GM19467 (cell line): ENCODE results near the gene STARD13.

ENCODE experiments used
- ATAC-seq: cut with Tn5 transposase; IDR thresholded peaks from one replicate; pipeline ENCODE4 v1.9.1; 2021; ENCODE audit warnings: mild to moderate bottlenecking, moderate library complexity; ENCODE audit not compliant: unreplicated experiment

Gene STARD13

DNA sequence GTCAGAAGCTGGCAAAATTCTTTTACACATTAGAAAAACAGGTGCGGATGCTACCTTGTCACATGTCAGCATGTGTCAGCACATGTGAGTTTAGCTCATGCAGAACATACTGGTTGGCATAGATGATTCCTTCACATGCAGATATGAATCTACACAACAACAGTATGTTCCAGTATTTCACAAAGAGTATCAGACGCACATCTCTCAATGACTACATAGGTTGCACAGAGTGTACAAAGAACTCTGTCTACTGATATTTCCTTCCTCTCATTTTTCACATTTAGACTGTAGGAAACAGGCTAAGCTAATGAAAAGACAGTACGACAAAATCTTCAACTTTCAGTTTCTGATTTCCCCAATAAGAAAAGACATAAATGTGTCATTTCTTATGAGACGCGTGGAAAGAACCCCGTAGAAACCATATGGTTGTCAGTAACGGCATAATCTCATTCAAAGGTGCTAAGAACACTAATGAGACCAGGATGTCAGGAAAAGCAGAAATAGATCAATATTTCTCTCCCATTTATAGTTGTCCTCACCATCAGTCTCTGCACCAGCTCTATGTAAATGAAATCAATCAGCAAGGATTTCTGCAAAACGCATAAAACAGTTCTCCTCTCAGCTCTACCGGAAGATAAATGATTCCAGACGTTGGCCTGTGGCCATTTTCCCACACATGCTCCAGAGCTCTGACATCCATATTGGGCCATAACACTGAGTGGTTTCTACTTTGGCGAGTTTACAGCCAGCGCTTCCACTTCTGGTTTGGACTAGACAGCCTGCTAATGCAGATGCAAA lies 81.2 kb downstream of the STARD13 start:
- ATAC-seq, result no peak

DNA sequence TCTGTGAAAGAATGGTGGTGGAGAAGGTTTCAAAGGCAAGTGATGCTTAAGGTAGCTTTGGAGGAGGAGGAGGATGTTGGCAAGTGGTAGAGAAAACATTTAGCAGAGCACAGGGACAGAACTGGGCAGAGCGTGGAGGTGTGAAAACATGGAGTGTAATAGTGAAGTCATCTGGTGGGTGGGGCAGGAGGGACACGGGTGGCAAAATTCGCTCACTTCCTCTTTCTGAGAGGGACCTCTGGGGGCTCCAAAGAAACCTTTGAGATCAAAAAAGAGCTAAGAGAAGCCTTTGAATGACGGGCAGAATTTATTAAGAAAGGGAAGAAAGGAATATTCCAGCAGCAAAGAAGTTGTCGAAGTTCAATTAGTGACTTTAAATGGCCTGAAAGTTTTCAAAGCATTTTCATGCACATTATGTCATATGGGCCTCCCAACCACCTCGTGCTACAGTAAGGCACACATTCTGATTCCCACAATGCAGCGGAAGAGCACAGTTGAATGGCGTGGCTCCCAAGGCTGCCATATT lies 82.8 kb downstream of the STARD13 start:
- no peak for ATAC-seq

DNA sequence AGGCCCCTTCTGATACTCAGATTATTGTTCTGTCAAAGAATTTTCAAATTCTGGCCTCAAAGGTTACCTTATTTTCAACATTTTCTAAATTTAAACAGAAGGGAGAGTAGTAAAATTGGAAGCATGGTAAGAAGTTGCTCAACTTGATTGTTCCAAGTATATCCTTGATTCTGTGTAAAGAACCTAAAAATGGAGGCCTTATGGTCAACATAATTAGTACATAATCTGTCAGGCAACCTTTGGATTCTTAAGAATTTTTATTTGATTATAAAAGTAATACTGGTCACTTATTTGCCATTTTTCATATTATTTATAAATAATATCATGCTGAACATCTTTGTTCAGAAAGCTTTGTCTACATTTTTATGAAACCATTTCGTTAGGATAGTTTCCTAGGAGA lies 83.9 kb downstream of the STARD13 start:
- no peak for ATAC-seq

DNA sequence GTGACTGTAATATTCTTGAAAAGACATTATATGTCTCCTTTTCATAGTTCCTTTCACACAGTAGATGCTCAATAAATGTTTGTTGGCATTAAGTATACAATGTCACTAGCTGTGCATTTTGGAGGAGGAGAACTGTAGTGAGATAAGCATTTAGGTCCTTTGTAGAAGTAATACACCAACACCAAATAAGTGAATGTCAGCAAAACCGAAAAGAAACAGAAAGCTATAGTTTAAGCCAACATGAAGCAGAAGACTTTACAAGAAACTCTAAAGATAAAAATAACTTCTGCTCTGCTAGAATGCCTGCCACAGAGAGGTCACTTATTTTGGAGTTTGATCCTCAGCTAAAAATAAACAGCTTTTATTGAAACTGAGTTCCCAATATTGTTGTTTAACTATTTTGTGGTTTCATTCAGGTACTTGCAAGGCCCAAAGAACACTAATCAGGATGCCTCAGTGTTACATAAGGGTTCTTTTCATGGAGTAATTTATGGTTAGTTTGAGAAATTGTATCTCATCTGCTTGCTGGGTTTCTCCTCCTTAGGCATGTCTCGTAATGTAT lies 86.2 kb downstream of the STARD13 start:
- no peak for ATAC-seq

DNA sequence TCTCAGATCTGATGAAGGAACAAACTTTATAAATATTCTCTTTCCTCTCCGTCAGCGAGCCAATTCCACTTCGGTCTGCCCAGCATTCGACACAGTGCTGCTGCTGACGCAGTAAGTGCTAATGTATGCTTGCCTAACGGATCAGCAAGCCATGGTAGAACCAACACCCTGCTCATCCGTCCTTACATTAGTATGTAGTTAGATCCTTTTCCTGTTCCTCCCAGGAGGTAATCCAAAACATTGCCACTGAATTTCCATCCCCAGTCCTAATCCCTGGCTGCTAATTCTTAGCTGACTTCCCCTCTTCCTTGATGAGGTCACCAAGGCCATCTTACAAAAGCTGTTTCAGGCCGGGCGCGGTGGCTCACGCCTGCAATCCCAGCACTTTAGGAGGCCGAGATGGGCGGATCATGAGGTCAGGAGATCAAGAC lies 88.0 kb downstream of the STARD13 start:
- ATAC-seq, result no peak

DNA sequence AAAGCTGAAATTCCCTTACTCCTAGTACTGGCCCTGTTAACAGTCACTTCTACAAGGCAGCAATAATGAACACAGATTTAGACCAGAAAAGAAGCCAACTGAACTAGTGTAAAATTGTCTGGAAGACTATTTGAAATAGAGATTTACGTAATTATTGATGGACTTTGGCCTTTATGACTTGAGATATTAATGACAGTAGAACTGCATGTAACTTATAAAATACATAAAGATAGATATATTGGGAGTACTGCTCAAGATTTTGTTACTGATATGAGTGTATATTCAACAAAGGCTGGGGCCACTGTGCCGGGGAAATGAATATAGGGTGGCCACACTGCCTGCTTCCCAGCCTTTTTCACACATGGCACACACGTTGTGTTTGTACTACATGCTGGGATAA lies 88.8 kb downstream of the STARD13 start:
- no peak for ATAC-seq

DNA sequence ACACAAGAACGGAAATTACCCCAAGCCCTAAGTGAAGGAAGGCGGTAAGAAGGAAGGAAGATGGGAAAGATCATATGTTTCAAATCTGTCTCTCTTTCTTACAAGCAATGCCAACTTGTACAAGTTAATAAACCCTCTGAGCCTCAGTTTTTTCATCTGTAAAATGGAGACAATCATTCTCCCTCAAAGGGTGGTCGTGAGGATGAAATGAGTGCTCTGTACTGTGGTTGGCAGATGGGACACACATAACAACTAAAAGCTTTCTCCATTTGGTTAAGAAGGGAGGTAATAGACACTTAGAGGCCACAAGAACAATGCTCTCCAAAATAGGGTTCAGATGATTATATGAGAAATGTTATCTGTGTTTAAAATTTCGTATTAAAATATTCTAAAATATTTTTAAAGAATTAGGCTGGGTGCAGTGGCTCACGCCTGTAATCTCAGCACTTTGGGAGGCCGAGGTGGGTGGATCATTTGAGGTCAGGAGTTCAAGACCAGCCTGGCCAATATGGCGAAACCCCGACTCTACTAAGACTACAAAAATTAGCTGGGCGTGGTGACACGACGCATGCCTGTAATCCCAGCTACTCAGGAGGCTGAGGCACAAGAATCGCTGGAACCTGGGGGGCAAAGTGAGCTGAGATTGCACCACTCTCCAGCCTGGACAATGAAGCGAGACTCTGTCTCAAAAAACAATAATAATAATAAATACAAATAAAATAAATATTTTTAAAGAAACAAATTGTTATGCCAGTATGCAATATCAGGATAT lies 89.7 kb downstream of the STARD13 start:
- peak; percentile 1 for ATAC-seq

DNA sequence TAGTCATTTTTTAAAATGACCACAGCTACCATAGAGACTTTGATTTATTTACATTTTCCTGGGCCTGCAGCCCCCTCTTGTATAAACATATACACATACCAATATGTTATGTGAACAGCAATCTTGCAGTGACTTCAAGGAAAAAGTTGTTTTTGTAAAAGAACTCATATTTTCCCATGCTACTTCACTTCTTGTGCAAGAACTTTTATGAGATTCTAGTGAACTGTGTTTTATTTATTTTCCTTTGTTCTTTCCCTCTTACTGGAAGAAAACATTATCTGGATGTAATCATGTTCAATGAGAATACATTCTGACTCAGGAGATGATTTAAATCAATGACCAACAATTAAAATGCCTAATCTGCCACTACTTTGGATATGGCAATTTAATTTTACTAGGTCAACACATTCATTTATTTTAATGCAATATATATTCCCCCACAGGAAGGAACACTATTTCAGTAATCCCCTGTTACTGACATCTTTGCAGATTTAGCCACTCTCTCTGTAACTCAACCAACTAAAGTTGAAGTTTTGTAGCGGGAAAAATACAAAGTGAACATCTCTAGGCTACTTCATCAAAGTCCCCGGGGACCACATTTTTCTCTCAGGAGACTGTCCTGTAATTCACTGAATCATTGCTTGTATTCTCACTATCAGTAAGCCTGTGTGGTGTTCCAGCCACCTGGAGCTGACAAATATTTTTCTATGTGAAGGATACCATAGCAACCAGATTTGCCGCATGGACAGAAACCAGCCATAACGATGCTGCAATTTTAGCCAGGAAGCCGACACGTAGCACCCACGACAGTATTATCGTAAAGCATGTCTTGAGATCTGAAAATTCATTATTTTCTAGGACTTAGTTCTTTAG lies 90.5 kb downstream of the STARD13 start:
- peak; percentile 75 for ATAC-seq

DNA sequence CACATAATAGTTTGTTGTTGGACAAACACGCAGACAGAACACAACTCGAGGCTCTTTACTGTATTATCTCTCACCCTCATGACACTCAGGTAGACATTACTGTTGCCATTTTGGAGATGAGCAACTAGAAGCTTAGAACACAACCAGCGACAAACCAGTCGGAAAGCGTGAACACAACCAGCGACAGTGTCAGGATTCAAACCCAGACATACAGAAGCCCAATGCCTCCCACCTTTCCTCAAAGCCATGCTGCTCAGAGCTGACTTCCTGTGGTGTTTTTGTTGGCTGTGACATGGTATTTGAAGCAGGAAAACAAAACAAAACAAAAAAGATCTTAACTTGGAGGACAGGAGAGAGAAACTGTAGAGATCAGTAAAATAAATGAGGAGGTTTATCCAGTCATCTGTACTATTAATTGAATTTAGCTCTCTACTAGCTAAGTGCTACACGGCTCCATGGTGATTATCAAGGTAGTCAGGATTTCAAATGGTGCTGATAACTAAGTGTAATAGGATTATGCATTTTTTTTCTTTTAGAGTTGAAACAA lies 92.1 kb downstream of the STARD13 start:
- ATAC-seq, result no peak

DNA sequence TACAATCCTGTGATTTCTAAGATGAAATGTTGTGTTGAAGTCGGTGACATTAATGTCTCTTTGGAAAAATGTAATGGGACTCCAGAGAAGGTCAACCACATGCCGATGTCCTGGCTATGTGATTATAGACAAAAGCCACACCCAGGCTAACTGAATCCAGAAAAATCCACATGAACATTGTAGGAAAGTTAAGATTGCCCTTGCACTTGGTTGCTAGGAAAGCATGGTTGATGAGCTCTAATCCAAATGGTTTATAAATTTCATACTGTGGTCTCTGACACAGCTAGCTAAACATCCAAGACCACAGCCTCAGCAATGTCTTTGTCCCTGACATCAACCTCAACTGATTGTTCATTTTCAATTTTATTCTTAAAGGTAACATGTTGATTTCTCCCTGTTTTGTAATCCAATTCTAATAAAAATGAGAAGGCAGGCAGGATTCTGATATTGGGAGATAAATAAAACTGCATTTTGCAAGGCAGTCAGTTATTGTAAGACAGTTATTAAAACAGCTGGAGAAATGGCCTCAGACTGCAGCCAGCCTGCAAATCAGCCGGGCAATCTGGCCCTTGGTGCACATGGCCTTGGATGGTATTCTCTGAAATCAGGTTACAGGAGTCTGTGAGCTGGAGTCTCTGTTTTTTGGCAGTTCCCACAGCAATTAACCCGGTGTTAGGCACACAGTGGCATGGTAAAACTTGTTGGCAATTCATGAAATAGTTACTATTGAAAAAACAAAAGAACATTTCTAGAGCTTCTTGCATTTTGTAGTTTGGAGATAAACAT lies 93.9 kb downstream of the STARD13 start:
- no peak for ATAC-seq

DNA sequence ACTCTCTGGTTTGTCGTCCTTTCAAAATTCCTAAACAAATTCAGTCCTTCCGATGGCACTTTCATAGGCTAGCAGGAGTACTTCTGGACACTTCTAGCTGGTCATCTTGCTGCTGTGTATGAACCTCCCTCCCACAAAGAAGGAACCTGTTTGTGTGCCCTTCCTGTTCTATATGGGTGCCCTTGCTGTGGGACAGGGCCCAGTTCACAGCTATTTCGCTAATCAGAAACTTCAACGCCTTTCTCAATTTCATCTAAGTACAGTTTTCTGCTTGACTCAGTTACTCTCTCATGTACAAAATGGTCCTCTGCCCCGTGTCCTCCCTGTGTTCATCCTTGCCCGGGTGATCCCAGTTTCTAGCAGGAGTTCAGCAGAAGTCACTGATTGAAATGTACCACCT lies 96.1 kb downstream of the STARD13 start:
- no peak for ATAC-seq

DNA sequence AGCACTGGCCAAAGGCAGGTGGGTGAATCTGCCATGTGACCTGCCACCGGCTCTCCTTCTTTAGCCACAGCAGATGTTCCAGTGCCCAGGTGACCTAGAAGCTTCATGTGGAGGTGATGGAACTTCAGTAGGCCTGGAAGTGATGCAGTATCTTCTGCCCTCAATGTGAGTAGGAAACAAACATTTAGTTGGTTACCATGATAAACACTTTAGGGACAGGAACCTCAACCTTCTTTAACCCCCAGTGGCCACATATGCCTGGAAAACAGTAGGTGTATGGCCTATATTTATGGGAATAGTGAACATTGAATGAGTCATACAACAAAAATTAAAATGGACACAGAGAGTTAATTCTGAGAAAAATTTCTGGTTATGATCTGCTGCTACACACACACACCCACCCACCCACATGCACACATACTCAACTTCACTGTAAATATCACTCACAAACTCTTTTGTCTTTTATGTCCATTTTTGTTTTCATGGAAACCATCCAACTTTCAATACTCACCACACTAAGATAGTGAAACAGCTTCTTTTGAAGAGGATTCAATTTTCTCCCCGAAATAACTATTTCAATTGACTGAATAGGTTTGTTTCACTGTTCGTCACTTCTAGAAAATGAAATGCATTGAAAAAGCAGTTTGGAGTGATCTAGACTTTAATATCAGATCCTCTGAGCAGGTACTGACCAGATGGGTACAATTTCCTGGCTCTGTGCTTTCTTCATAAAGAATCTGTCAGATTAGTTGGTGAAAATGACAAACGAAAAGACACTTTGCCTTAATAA lies 97.3 kb downstream of the STARD13 start:
- ATAC-seq, result peak; percentile 42

DNA sequence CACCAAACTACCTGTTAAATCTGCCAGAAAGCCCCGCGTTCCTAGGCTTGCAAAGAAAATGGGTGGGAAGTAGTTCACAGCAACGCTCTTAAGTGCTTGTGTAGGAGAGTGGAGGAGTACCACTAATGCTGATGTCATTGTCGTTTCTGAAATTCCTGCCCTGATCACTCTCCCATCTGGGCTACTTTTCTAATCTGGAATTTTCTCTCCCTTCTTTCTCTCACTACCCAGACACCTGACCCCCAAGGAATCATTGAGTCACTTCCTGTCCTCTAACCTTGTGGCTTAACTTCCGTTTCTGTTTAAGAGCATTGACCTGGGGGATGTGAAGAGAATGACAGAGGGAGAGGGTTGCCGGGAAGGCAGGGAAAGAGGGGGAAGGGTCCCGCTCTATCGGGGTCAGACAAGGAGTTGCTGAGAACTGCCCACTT lies 98.7 kb downstream of the STARD13 start:
- ATAC-seq, result no peak

DNA sequence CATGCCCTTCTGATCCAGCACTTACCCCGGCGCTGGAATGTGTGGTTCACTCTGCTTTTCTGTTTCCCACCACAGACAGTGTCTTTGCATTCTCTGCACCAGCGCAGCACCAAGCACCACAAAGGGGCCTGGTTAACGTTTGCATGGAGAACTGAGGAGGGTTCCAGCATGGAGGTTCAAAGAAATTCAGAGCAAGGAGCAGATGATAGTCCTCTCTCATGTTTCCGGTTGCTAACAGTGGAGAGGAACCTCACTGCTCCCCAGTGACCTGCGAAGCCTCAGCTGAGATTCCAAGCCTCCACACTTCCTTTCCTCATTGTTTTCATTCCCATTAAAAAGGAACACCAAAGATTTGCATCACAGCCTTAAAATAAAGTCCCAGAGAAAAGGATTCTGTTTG lies 99.7 kb downstream of the STARD13 start:
- no peak for ATAC-seq

DNA sequence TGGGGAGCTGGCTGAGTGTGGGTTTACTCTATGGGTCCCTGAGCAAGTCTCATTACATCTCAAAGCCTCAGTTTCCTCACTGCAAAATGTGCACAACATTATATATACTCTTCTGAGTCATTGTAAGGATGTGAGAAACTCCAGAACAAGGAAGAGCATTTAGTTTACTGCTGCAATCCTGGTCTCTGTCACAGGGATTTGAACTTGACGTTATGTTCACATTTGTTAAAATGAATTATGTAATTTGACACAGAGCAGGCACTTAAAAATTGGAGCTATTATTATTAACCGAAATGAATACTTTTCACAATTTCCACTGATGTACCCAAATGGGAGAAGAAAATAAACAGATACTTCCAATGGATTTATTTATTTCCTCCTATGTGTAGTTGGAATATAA lies 101.0 kb downstream of the STARD13 start:
- no peak for ATAC-seq

DNA sequence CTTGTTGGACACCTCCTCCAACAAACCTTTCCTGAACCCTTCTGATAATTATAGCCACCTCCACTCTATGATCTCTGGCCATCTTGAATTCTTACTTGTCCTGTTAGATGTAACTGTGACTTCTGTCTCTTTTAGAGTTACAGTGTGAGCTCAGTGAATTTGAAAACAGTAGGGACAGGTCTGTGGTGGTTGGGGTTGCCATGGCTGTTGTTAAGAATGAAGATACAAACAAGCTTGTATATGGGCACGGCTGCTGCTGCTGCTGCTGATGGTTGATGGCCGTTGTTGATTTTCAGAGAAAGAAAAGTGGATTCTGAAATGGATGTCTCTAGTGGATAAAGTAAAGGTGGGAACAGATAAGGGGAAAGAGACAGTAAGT lies 101.5 kb downstream of the STARD13 start:
- ATAC-seq, result no peak

DNA sequence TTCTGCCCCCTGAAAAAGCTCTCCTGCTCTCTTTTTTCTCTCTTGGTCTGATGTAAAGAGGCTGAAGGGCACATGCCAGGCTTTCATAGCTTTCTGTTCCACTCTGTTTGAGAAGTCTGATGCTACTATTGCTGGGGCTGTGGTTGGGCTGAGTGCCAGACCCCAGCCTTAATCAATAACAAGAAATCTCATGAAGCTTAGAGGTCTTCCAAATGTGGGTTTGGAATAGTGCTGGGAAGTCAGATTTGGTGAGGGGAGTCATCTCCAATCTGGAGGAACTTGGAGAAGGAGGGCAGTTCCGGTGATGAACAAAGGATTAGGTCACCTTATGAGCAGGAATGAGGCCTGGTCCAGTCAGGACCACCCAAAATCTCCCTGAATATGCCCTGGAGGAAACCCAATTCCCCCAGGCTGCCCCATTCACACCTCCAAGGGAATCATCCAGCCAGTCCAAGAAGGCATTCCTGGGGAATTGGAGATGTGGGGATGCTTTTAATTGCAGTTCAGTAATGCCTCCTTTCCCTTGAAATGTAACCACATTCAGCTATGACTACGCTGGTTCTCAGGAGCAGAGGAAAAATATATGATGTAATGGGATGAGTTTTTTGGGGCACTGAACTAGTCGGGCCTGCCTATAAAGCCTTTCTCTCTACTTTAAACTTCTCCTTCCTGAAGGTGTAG lies 102.0 kb downstream of the STARD13 start:
- ATAC-seq, result no peak

DNA sequence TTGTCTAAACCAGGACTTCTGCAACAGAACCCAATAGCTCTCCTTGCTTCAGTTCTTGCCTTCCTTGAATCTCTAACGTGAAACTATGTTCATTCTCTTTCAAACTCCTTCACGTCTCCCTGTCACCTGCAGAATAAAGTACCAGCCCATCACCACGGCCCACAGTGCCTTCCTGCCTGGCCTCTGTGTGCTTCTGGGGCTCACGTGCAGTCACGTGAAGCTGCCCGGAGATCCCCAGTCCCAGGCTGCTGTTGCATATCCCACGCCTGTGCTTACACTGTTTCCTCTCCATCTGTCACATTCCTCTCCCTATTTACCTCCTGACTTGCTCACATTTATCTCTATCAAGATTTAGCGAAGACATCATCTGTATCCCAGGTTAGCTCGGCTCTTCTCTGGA lies 102.8 kb downstream of the STARD13 start:
- no peak for ATAC-seq
